ENCODE results near the gene PWWP3B.
"Not testable (repeated sequence)": the region's sequence is repeated elsewhere in the genome, so short reads cannot be mapped to it uniquely, and the experiment has no call there.

Gene PWWP3B

GRCh38 chrX:106168107-106168506 lies at the start of gene PWWP3B:
TSS of gene PWWP3B (plus strand) at chrX:106168305. CDS start at chrX:106205433, 37,128 bp downstream.
- TF ChIP-seq ZNF274 (IDR thresholded peaks at IDR 0.05; ENCODE audit: low read depth, low read length) = no peak
- no peak within 1 kb of the TSS for H3K4me3 ChIP-seq (ENCODE audit: low read length)

DNA sequence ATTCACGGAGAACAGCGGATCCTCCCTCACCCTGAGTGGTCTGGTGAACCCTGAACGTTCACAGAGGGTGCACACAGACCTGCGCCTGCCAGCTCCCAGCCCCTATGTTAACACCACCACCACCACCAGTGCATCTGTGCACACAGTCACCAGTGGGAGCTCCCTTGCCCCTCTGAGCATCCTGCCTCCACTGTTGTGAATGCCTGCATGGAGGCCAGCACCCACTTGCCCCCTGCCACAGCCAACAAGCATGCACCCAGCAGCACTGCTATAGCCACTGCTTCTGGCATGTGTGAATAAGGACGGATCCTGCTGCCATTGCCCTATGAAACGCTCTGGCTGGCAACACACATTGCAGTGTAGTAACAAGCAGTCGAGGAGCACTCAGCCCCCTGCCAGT lies 29.1 kb upstream of the PWWP3B start:
- no peak for TF ChIP-seq ZNF274 (IDR thresholded peaks at IDR 0.05; ENCODE audit: low read depth, low read length)

DNA sequence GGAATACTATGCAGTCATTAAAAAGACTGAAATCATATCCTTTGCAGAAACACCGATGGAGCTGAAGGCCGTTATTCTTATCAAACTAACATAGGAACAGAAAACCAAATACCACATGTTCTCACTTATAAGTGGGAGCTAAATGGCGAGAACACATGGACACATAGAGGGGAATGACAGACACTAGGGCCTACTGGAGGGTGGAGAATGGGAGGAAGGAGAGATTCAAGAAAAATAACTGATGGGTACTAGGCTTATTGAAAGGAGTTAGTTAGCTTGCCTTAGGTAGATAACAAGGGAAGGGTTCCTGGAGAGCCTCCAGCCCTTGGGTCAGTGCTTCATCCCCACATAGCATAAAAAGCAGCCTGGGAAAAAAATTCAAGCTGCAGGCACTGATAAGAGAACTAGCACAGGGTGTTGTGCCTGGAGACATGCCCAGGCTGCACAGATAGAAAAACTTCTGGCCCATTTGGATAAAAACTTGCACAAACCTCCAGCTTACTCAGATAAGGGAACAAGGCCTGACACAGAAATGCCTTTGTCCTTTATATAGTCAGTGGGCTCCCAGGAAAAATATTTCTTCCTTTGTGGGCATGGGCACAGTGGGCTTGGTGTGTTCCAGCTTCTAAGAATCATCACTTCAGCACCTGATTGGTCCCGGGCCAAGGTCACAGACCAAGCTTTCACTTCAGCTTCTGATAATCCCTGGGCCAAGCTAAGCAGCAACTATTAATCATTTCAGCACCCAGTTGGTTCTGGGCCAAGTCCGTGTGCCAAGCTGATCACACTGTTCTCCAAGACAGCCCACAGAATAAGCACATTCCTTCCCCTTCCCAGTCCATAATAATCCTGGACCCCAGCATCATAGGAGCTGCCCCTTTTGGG lies 23.1 kb upstream of the PWWP3B start:
- H3K4me3 ChIP-seq (ENCODE audit: low read length) = no peak overlapping the region
- TF ChIP-seq ZNF274 (IDR thresholded peaks at IDR 0.05; ENCODE audit: low read depth, low read length) = no peak

More for the DNA sequence above, 29.1 kb upstream of the PWWP3B start:
- no peak overlapping the region for H3K4me3 ChIP-seq (ENCODE audit: low read length)

GRCh38 chrX:106150701-106151100 lies 17.4 kb upstream of the PWWP3B start:
- TF ChIP-seq ZNF274 (IDR thresholded peaks at IDR 0.05; ENCODE audit: low read depth, low read length) = no peak
- H3K4me3 ChIP-seq (ENCODE audit: low read length) = no peak overlapping the region

- H3K4me3 ChIP-seq (ENCODE audit: low read length) = no peak overlapping the region
- TF ChIP-seq ZNF274 (IDR thresholded peaks at IDR 0.05; ENCODE audit: low read depth, low read length) = no peak
Observed at GRCh38 chrX:106159861-106160282, 8.2 kb upstream of the PWWP3B start.

DNA sequence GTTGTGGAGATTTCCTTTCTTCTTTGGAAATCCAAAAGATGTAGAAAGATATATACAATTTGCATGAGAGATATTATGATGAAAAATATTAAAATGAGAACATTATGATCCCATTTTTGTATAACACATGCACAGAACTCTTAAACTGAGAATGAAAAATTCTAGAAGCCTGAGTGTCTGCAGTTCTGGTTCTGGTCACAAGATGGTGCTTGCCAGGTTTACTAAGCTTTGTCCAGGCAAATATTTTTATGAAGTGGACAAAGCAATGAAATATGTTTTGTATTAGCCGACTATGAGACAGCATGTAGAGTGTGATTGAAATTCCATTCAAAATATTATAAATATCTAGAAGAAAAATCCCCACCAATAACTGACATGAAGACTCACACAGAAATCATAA lies 2.2 kb downstream of the PWWP3B start:
- TF ChIP-seq ZNF274 (IDR thresholded peaks at IDR 0.05; ENCODE audit: low read depth, low read length) = no peak
- no peak overlapping the region for H3K4me3 ChIP-seq (ENCODE audit: low read length)

GRCh38 chrX:106171293-106171820 lies 3.3 kb downstream of the PWWP3B start:
- TF ChIP-seq ZNF274 (IDR thresholded peaks at IDR 0.05; ENCODE audit: low read depth, low read length) = no peak
- no peak overlapping the region for H3K4me3 ChIP-seq (ENCODE audit: low read length)

DNA sequence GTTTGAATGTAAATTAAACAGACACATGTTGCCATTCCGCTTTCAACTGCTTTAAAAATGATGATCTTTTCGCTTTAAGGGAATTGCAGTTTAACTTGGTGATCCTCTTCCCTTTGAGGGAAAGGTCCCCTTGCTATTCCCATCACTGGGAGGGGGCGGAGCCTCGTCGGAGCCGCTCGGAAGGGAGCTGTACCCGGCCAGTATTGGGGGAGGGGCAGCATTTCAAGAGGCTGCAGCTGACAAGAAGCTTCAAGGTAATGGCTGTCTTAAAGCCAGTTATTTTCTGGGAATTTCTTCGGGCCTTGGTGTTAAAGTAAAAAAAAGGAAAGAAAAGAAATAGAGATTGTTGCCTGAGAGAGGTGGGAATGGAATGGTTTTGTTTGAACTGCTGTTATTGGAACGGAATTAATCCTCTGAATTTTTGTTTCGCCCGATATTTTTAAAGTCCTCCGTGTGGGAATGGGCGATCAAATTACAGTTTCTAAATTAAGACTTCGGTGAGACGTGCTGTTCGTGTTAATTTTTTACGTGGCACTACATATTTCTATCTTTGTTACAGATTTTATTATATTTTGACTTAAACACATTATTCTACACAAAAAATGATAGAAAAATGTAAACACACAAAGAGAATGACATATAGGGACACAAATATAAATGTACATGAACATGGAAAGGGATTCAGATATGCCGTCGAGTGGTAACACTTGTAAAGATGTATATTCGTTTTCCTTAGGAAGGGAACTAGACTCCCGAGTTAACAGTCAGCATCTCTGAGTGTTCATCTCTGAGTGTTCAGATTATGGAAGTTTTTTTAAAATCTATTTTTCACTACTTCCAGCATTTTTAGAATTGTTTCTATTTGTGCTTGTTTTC lies 9.2 kb downstream of the PWWP3B start:
- TF ChIP-seq ZNF274 (IDR thresholded peaks at IDR 0.05; ENCODE audit: low read depth, low read length) = no peak
- H3K4me3 ChIP-seq (ENCODE audit: low read length) = no peak overlapping the region; the same call in 1 of the 2 replicates

DNA sequence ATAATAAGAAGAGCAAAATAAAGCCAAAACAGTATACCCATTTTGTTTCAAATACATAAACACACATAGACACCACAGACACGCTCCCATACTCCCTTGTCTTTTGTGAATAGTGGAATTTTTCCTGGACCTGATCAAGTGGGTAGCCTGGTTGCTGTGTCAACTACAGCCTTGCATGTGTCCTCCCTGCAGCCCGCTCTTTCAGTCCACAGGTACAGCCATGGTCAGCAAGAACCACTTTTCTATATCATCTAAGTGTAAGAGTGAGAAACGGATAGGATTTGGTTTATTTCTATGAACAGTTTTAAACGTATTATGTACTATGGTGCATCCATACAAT lies 9.8 kb downstream of the PWWP3B start:
- TF ChIP-seq ZNF274 (IDR thresholded peaks at IDR 0.05; ENCODE audit: low read depth, low read length) = no peak
- no peak overlapping the region for H3K4me3 ChIP-seq (ENCODE audit: low read length)

DNA sequence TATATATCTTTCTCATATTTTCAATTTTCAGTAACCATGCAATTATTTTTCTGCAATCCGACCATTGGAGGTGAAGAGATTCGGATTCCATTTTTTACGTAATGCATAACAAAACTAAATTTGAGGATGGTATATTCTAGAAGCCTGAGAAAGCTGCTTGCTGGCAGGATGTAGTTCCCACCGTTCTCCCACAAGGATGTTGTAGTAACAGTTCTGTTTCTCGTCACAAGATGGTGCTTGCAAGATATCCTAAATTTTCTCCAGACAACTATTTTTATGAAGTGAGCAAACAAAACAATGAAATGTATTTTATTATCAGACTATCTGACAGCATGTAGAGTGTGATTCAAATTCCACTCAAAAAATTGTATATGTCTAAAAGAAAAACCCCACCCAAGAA lies 10.7 kb downstream of the PWWP3B start:
- no peak overlapping the region for H3K4me3 ChIP-seq (ENCODE audit: low read length)
- no peak for TF ChIP-seq ZNF274 (IDR thresholded peaks at IDR 0.05; ENCODE audit: low read depth, low read length)

DNA sequence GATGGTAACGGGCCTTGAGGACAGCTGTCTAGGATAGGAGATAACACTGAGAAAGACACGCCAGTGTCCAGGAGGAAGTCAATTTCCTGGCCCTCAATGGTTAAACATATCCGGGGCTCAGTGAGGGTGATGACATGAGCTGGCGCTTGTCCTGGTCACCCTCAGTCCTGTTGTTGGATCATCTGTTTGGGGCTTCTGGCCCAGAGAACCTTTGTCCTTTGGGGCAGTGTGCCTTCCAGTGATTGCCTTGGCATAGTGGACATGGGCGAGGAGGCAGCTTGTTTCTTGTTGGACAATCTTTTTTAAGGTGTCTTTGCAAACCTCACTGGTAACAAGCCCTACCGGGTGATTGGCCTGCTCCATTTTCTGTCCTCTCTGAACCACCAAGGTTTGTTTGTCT lies 15.6 kb downstream of the PWWP3B start:
- not testable (repeated sequence) for H3K4me3 ChIP-seq (ENCODE audit: low read length)

DNA sequence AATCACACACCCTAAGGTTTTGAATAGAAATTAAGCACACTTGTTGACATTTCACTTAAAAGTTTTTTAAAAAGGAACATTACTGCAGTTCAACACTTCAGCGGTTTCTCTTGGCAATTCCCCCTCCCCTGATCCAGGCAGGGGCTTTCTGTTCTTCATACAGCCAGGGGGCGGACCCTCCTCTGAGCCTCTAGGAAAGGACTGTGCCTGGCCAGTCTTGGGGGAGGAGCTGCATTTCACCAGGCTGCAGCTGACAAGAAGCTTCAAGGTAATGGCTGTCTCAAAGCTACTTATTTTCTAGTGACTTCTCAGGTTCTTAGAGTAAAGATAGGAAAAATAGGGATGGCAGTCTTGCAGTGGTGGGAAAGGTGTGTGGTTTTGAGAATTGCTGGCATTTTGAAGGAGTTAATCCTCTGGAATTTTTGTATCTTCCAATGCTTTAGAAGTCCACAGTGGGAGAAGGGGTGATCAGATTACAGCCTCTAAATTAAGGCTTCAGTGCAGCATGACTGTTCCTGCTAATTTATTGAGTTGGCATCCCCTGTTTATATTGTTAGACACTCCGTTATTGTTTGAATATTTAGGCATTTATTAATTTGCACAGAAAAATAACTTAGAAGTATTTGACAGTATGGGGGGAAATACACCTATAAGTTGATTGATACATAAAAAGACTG lies 33.5 kb downstream of the PWWP3B start:
- TF ChIP-seq ZNF274 (IDR thresholded peaks at IDR 0.05; ENCODE audit: low read depth, low read length) = no peak
- H3K4me3 ChIP-seq (ENCODE audit: low read length) = no peak overlapping the region

DNA sequence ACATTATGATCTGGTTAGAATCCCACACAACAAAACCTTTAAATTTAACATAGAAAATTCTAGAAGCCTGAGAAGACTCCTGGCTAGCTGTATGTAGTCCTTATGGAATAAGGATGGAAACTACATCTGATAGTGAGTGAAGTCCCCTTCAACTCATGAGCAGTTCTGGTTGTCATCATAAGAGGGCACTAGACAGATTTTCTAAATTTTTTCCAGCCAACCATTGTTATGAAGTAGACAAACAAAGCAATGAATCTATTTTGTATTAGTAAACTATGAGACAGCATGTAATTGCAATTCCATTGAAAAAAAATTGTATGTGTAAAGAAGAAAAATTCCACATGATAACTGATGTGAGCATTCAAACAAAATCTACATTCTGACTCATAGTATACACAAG lies 35.2 kb downstream of the PWWP3B start:
- H3K4me3 ChIP-seq (ENCODE audit: low read length) = no peak overlapping the region
- no peak for TF ChIP-seq ZNF274 (IDR thresholded peaks at IDR 0.05; ENCODE audit: low read depth, low read length)

DNA sequence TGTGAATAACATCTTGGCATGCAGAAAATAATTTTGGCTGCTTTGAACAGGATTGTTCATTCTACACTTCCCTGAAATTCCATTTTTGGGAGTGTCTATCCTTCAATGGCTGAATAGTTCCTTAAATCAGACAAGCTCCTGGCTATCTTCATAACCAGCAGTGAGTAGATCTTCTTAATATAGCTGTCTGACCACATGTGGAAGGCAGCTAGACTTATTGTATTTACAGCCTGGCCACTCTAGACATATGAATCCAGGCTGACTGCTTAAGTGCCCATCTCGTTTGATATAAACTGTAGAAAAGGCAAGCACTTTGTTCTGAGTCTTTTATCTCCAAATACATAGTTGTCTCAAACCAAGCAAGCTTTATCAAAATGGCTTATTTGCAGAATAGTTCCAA lies 40.0 kb downstream of the PWWP3B start:
- no peak for TF ChIP-seq ZNF274 (IDR thresholded peaks at IDR 0.05; ENCODE audit: low read depth, low read length)
- no peak overlapping the region for H3K4me3 ChIP-seq (ENCODE audit: low read length)

Measured in GM08714 (cell line).